Osteoblast (primary cell): ENCODE data around the gene TCOF1. TPM values are rescaled to one million over a fixed set of nuclear protein-coding genes. Genes with fewer than 3 reads are reported as not detected.

ENCODE experiments used
- DNase-seq: peaks from one replicate; pipeline ENCODE4 v3.0.0; 2011; ENCODE audit warnings: low spot score, mixed read lengths; ENCODE audit not compliant: insufficient read length; ENCODE audit errors: missing footprints
- H2AFZ ChIP-seq: 2 replicates; pipeline ENCODE4 v1.6.0; 2011; ENCODE audit warnings: mild to moderate bottlenecking, low read length
- H3K27ac ChIP-seq: 2 replicates; pipeline ENCODE4 v1.5.1; 2011; ENCODE audit warnings: mild to moderate bottlenecking, low read depth, low read length, moderate library complexity
- H3K27me3 ChIP-seq: 2 replicates; pipeline ENCODE4 v1.6.0; 2012; ENCODE audit warnings: mild to moderate bottlenecking, control low read depth, inconsistent platforms, low read length, moderate library complexity; ENCODE audit not compliant: insufficient read depth
- H3K36me3 ChIP-seq: 2 replicates; pipeline ENCODE4 v1.5.1; 2011; ENCODE audit warnings: mild to moderate bottlenecking, low read length, control low read depth, moderate library complexity; ENCODE audit not compliant: insufficient read depth
- H3K4me1 ChIP-seq: 2 replicates; pipeline ENCODE4 v1.5.1; 2011; ENCODE audit warnings: mild to moderate bottlenecking, low read length, control low read depth, moderate library complexity; ENCODE audit not compliant: insufficient read depth
- H3K4me2 ChIP-seq: 2 replicates; pipeline ENCODE4 v1.6.0; 2011; ENCODE audit warnings: mild to moderate bottlenecking, low read length; ENCODE audit not compliant: insufficient read depth
- H3K4me3 ChIP-seq: fragments of 200-600 bp; sonication (generic); 3 replicates; pipeline ENCODE4 v1.5.1; 2012; ENCODE audit warnings: mild to moderate bottlenecking, low read length, inconsistent platforms; ENCODE audit not compliant: insufficient read depth
- H3K79me2 ChIP-seq: 2 replicates; pipeline ENCODE4 v1.6.0; 2012; ENCODE audit warnings: mild to moderate bottlenecking, low read length, control low read depth, inconsistent platforms; ENCODE audit not compliant: insufficient read depth
- H3K9me3 ChIP-seq: 2 replicates; pipeline ENCODE4 v1.5.1; 2011; ENCODE audit warnings: low read depth, low read length, control low read depth
- H4K20me1 ChIP-seq: 2 replicates; pipeline ENCODE4 v1.6.0; 2012; ENCODE audit warnings: mild to moderate bottlenecking, low read length, control low read depth; ENCODE audit not compliant: insufficient read depth
- total RNA-seq: library from RNA; depleted of rRNA; stranded (reverse); fragments of >200 nt; gene quantifications from 2 replicates; pipeline ENCODE4 v1.2.3, GENCODE V29; 2012
- TF ChIP-seq, protein P1 (sequence below): IDR thresholded peaks from 2 replicates; pipeline ENCODE4 v1.5.1; 2011; ENCODE audit warnings: mild to moderate bottlenecking, low read depth, low read length, moderate library complexity; ENCODE audit errors: extremely low read depth

Gene TCOF1
- total RNA-seq, 1 donor, result 12.3 TPM

DNA sequence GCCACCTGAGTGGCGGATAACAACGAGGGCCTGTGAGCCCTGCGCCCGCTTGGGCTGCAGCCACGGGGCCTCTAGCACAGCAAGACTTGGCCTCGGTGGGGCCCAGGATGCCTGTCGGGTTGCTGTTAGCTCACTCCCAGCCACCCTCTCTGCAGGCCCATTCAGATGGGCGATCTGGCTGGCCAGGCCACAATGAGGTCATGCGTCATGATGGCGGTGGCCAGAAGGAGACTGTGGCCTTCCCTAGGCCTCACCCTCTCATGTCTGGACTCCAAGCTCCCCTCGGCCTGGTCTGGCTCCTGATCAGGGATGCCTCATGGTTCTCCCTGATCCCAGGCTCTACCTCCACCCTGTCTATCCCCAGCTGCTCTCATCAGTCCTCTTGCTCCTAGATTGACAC is 19.0 kb upstream of the TCOF1 start:
- Histone ChIP-seq H3K4me2 (no peak overlapping the region), H4K20me1 (no peaks in the 10 kb centered on the region), H3K4me1 (no peaks in the 10 kb centered on the region), H3K79me2 (no peaks in the 10 kb centered on the region), H2AFZ (no peak overlapping the region), H3K36me3 (no peaks in the 10 kb centered on the region), H3K9me3 (no peaks in the 10 kb centered on the region), H3K27ac (no peak overlapping the region), H3K4me3 (no peak overlapping the region), H3K27me3 (no peaks in the 10 kb centered on the region)
- DNase-seq, result no peak
- TF ChIP-seq, protein P1, sequence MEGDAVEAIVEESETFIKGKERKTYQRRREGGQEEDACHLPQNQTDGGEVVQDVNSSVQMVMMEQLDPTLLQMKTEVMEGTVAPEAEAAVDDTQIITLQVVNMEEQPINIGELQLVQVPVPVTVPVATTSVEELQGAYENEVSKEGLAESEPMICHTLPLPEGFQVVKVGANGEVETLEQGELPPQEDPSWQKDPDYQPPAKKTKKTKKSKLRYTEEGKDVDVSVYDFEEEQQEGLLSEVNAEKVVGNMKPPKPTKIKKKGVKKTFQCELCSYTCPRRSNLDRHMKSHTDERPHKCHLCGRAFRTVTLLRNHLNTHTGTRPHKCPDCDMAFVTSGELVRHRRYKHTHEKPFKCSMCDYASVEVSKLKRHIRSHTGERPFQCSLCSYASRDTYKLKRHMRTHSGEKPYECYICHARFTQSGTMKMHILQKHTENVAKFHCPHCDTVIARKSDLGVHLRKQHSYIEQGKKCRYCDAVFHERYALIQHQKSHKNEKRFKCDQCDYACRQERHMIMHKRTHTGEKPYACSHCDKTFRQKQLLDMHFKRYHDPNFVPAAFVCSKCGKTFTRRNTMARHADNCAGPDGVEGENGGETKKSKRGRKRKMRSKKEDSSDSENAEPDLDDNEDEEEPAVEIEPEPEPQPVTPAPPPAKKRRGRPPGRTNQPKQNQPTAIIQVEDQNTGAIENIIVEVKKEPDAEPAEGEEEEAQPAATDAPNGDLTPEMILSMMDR, result no peak

DNA sequence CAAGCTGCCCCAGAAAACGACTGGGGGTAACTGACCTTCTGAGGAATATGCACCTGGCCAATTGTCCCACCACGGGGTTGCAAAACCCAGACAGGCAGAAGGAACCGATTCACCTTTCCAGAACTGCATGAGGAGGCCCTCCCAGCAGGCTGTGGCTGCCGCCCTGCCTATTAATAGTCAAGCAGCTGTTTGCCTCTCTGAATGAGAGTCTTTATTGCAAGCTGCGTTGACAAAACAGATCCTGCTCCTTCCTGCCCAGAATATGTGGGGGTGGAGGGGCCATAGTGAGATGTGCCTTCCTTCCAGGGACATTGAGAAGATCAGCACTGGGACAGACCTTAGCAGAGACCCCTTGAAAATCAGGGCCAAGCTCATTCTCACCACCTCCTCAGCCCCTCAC is 18.3 kb upstream of the TCOF1 start:
- no peaks in the 10 kb centered on the region for H4K20me1 ChIP-seq
- H3K27me3 ChIP-seq, result no peaks in the 10 kb centered on the region
- H3K4me1 ChIP-seq, result no peaks in the 10 kb centered on the region
- H3K36me3 ChIP-seq, result no peaks in the 10 kb centered on the region
- no peak overlapping the region for H3K4me3 ChIP-seq
- TF ChIP-seq, protein P1, result no peak
- H3K27ac ChIP-seq, result no peak overlapping the region
- no peaks in the 10 kb centered on the region for H3K9me3 ChIP-seq
- H3K79me2 ChIP-seq, result no peaks in the 10 kb centered on the region
- no peak for DNase-seq
- no peak overlapping the region for H2AFZ ChIP-seq
- no peak overlapping the region for H3K4me2 ChIP-seq

GRCh38 chr5:150339841-150340240 is 17.7 kb upstream of the TCOF1 start:
- no peaks in the 10 kb centered on the region for H3K36me3 ChIP-seq
- H3K9me3 ChIP-seq, result no peaks in the 10 kb centered on the region
- no peak overlapping the region for H3K4me2 ChIP-seq
- no peak overlapping the region for H3K27ac ChIP-seq
- no peaks in the 10 kb centered on the region for H3K27me3 ChIP-seq
- H2AFZ ChIP-seq, result no peak overlapping the region
- H3K4me1 ChIP-seq, result no peaks in the 10 kb centered on the region
- TF ChIP-seq, protein P1, result no peak
- H3K4me3 ChIP-seq, result no peak overlapping the region
- no peak for DNase-seq
- H4K20me1 ChIP-seq, result no peaks in the 10 kb centered on the region
- H3K79me2 ChIP-seq, result no peaks in the 10 kb centered on the region

DNA sequence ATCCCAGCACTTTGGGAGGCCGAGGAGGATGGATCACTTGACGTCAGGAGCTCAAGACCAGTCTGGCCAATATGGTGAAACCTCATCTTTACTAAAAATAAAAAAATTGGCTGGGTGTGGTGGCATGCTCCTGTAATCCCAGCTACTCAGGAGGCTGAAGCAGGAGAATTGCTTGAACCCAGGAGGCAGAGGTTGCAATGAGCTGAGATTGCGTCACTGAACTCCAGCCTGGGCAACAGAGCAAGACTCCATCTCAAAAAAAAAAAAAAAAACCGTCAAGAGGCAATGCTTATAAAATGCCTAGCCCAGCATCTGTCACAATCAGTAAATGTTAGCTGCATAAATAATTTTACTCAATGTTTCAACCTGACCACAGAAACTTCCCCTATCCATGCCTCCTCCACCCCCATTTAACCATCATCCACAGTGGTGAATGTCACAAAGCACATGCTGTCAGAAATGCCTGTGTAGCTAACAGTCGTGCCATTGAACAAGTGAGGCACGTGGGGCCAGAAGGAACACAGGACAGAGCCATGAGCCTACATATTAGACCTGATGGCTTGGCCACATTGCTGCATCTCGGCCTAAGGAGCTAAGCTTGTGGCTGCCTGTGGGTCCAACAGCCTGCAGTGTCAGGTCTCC is 16.8 kb upstream of the TCOF1 start:
- DNase-seq, result no peak
- Histone ChIP-seq H2AFZ (no peak overlapping the region), H3K4me2 (no peak overlapping the region), H3K27ac (no peak overlapping the region), H3K36me3 (no peaks in the 10 kb centered on the region), H4K20me1 (no peaks in the 10 kb centered on the region), H3K79me2 (no peaks in the 10 kb centered on the region), H3K4me3 (no peak overlapping the region), H3K9me3 (no peaks in the 10 kb centered on the region), H3K27me3 (no peaks in the 10 kb centered on the region), H3K4me1 (no peaks in the 10 kb centered on the region)
- TF ChIP-seq, protein P1, result no peak
